Stimulated activated CD8-positive, alpha-beta memory T cell treated with anti-CD3 and anti-CD28 coated beads, Interleukin-15, amount 100 ng/mL, for 1 hour (primary cell): ENCODE measurements around the gene PIAS4.

Experiments used
- DNase-seq: peaks from one replicate; pipeline ENCODE4 v3.0.0-alpha.2; 2020; ENCODE audit warnings: low read depth

The PIAS4 gene

GRCh38 chr19:4023600-4024398 is 16.3 kb downstream of the PIAS4 start:
- no peak for DNase-seq

- DNase-seq, result no peak
These were observed 17.8 kb downstream of the PIAS4 start for GRCh38 chr19:4025317-4025716.

- no peak for DNase-seq
These were observed 19.6 kb downstream of the PIAS4 start for GRCh38 chr19:4027146-4027545.

- no peak for DNase-seq
These were observed 21.1 kb downstream of the PIAS4 start for GRCh38 chr19:4028334-4029246.

- no peak for DNase-seq
These were observed 21.7 kb downstream of the PIAS4 start for GRCh38 chr19:4029247-4029614.

GRCh38 chr19:4030552-4030951 is 23.0 kb downstream of the PIAS4 start:
- no peak for DNase-seq

GRCh38 chr19:4030981-4031380 is 23.4 kb downstream of the PIAS4 start:
- no peak for DNase-seq

GRCh38 chr19:4031420-4031819 is 23.9 kb downstream of the PIAS4 start:
- DNase-seq, result no peak

GRCh38 chr19:4032436-4032835 is 24.9 kb downstream of the PIAS4 start:
- no peak for DNase-seq

GRCh38 chr19:4033028-4033956 is 25.8 kb downstream of the PIAS4 start:
- DNase-seq, result no peak

DNA sequence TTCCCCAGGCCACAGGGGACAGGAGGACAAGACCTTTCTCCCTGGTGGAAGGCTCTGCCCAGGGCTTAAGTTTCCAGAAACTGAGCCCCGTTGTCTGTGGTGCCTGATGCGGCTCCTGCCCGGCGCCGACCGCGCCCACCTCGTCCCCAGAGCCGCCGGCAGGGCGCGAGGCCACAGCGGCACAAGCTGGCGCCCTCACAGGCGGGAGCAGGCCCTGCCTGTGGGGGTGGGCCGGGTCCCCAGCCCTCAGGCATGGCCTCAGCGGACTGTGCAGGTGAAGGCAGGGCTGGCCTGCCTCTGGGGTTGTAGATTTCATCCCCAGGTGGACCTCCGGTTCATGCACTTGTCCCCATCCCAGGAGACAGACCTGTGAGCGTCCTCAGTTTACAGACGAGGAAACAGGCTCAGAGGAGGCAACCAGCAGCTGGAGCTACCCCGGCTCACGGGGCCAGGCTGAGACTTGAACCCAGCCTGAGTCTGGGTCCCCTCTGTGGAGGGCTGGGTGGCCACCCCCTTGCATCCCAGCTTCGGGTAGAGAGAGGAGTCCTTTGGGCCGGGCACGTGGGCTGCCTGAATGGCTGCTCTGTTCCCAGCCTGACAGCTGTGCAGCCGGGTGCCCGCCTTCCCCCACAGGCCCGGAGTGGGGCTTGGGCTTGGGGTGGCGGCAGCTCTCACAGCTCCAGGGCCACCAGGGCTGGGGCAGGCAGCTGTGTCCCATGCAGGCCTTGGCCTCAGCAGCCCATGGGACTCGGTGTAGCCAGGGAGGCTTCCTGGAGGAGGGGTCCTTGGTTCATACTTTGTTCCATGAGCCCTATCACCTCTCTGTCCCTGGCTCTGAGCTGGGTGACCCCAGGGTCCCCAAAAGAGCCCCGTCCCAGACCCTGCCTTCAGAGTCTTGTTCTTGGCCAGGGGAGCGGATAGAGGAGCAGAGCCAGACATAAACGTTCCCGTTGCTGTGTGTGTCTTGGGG is 26.8 kb downstream of the PIAS4 start:
- no peak for DNase-seq

DNA sequence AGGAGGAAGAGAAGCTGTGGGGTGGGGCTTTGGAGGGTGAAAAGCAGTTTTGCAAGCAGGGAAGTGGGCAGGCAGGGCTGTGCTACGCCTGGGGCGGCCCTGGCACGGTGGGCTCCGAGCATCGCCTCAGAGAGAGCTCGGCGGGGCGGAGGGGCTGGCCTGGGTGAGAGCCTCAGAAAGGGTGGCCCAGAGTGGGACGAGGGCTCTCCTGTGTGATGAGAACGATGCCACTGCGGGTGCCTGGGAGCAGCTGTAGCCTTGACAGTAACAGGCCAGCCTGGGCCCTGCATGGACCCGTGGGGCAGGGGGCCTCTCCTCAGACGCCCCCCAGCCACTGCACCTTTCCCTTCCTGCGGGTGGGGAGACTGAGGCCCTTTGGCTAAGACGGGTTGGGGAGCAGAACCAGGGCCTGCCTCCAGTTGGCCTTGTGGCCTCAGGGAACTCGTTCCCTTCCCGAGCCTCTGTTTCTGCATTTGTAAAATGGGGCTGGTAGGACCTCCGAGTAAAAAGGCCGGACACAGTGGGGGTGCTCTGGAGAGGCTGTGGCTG is 27.6 kb downstream of the PIAS4 start:
- DNase-seq, result no peak

GRCh38 chr19:4035582-4035981 is 28.0 kb downstream of the PIAS4 start:
- DNase-seq, result no peak

- no peak for DNase-seq
These were observed 29.2 kb downstream of the PIAS4 start for GRCh38 chr19:4036576-4037300.

GRCh38 chr19:4037301-4037949 is 29.9 kb downstream of the PIAS4 start:
- no peak for DNase-seq

- no peak for DNase-seq
These were observed 30.5 kb downstream of the PIAS4 start for GRCh38 chr19:4038057-4038456.

DNA sequence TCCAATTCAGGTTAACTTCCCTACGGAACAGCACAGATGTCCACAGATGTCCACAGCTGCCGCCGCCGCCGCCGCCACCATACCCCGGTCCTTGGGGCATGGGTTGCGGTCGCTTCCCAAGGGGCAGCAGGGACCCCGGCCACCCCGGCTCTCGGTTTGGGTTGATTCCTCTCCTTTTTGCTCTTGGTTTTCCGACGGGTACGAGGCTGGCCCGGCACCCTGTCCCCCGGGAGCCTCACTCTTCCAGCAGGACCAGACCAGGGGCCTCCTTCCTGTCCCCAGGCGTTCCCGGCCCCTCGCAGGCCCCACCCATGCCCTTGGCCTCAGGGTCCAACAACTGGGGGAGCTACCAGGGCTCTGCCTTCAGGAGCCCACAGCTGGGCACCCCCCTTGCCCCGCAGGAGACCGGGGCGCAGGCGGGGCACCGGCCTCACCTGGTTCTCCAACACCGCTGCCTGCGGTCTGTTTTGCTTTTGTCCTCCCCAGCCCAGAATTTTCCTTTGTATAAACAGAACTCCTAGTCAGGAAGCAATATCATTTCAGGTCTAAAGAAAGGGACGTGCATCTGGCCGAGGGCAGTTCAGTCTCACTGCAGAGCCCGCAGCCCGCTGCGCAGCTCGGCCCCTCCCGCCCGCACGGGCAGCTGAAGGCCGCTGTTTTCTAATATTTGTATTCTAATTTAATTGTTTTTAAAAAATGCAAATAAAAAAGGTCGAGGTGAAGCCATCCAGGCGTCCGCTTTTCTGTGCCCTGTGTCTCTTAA is 31.3 kb downstream of the PIAS4 start:
- no peak for DNase-seq

DNA sequence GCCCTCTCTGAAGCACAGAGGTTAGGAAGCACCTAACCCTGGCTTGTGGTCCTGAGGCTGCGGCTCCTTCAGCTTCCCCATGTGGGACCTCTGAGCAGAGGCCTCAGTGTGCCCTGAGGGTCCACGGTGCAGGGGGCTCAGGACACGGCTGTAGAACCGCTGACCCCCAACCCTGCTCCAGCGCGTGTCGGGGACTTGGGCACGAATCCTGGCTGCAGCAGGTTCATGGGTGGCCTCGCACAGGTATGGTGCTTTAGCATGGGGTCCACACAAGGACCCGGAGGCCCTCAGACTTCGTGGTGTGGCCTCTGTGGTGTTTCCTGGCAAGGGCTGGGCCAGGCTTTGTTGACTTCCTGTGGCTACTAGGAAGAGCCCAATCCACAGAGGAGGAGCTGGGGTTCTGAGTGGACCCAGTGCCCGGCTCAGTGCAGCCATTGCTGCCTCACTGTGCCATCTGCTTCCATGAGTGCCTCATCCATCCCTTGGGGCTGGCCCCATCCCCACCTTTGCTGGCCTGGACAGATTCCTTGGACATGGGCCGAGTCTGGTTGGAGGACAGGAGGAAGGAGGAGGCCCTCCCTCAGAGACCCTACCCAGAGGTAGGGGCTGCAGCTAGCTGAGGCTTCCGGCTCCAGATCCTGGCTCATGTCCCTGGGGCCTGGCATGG is 34.7 kb downstream of the PIAS4 start:
- DNase-seq, result no peak
